GM21737 (cell line): Measurements from ENCODE around the gene ARID5B.

ENCODE experiments used
- ATAC-seq: cut with Tn5 transposase; IDR thresholded peaks from one replicate; pipeline ENCODE4 v1.9.1; 2021; ENCODE audit warnings: mild to moderate bottlenecking, moderate library complexity; ENCODE audit not compliant: unreplicated experiment

ARID5B gene

DNA sequence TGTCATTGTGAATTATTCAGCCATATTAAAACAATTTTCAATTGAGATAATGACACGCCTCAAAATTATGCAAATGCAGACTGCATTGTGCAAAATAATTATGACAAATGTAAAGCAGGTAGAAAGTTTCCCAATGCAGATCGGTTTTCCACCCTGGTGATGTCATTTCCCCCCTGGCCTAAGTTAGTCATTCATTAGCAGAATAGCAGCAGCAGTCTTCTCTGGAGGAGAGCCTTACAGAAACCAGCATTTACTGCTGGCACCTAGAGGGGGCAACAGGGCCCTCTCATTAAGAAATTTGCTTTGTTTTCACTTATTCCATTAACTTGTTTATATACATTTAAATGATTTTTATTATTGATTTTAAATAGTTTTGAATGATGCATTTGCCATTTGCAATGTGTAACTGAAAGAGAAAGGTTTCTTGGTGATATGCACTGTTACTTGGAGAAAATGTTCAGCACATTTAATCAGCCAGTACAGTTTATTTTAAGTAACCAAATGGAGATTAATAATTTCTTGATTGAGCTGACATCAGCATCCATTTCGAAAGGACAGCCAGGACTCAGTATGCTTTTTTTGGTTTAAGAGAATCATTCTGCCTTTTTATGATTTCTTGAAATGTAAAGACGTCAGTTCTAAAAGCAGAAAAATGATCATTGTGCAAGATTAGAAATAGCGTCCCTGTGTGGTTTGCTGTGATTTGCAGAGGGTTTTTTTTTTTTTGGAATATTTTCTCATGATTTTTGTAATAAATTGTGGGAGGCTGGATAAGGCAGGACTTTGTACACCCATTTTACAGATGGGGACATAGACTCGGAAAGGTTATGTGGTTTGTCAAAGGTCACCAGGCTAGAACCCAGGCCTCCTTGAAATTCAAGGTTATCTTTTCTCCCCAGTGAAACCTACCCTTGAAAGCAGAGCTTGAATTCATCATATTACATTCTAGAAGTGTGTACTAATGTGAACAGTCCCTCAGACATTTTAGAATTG lies 3.5 kb downstream of the ARID5B start:
- peak; percentile 41 for ATAC-seq

DNA sequence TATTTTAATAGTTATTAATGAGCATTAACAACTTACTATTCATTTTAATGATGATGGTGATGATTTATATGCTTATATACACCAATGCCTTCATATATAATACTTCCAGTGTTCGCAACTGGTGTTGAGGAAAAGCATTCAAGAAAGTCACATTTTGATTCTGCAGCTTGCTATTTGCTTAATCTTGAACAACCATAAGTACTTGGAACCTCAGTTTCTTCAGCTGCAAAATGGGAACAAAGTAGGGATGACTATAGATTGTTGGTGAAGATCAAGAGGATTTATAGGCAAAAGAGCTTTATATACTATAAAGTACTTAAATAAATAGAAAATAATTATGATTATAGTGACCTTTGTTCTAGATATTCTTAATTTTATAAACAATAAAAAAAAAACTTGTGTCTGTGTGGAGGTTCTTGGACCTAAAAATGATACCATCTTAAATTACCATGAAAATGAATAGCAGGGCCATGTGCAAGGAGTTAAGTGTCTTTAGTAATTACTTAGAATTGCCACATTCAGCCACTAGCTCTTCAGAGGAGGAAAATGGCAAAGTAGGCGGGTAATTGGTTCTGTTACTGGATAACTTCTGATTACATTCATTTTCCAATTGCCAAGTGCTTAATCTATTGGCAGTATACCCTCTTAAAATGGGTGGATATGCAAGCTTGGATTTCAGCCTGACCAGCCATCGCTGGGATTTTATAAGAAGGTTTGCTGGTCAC lies 4.5 kb downstream of the ARID5B start:
- ATAC-seq, result no peak

DNA sequence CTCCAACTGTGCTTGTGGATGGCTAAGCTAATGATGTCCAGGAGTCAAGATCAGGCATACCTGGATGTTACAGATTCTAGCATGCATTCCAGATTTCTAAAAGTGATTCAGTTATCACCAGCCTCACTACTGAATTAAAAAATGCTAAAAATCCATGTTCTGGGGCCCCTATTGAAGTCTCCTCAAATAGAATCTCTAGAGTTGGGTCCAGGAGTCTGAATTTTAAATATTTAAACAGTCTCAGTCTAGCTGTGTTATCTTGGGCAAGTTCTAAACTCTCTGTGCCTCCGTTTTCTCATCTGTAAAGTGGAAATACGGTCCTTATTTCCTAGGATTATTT lies 5.0 kb downstream of the ARID5B start:
- ATAC-seq, result no peak

DNA sequence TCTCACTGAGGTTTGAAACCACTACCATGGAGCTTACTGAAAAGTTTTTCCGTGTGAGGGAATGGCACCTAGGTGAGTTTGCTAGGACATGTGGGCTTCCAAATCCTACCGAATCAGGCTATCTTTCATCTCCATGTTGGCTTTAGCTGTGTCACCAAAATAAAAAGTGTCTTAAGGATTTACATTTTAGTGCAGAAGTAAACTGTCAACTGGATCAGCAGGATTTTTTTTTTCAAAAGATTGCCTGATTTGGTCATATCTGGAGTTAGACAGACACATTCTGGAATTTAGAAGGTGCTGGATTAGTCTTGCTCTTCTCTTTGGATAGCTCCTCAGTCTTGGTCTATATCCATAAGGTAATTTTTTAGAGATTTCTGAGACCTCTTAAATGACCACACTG lies 5.5 kb downstream of the ARID5B start:
- no peak for ATAC-seq

DNA sequence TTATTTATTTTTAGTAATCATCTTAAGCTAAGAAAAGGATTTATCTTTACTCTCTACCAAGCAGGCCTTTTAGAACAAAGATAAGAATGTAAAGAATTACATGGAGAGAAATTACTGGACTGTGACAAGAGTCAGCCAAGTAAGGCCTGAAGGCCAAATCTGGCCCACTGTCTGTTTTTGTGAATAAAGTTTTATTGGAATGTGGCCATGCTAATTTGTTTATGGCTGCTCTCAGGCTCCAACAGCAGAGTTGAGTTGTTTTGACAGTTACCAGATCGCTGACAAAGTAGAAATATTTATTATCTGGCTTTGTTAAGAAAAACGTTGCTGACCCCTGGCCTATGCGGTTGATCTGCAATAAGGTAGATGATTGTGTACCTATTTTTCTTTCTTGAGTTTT lies 6.1 kb downstream of the ARID5B start:
- no peak for ATAC-seq

DNA sequence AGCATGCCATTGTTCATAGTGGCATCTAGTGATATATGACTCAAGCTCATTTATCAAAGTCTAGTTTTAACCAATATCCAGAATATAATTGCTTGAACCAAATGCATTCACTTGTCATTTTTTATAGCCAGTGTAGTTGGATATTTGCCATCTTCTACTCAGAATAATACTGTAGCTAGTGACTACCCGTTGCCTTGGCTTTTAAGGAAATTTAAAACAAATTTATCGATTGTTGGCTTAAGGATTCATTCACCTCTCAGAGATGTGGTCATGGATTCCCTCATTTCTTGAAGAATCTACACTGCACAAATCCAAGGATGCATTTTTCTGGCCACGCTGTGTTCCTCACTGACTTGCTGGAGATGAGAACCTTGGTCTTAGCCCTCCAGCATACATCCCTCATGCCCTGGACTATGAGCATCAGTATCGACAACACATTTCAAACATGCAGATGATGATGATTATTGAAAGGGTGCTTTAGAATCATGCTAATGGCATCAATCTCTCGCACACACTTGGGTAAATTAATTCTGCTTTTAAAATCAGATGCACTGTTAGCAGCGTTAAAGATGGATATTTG lies 8.8 kb downstream of the ARID5B start:
- no peak for ATAC-seq

DNA sequence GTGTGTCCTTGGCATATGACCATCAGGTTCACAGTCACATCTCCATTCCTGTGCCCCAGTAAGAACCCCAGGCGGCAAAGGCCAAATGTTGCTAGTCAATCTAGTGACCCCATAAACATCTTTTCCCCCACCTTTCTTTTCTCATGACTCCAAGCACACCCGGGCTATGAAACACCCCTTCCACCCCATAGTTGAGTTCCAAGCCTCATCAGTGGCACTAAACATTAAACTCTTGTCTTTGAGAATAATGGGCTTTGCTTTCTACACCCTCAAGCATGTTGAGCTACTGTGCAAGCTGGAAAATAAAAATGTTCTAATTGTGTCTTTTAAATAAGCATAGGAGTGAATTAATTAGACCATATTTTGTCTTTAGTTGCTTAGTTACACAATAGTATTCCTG lies 9.4 kb downstream of the ARID5B start:
- ATAC-seq, result no peak

DNA sequence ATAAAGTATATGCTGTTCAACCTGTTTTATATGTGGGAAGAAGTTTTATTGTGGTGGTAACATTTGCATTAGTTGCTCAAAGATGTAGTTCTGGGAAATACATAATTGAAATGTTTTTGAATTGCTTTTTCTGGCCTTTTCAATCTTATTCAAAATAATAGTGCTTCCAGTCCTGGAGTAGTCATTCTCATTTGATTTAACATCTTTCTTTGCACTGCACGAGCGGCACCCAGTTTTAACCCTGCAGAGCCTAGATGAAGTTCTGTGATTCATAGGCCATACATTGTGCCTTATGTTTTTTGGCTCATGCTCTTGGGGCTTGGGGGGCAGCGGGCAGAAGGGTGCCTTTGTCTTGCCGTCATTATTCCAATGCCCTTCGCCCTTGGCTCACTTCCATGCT lies 9.9 kb downstream of the ARID5B start:
- ATAC-seq, result no peak

DNA sequence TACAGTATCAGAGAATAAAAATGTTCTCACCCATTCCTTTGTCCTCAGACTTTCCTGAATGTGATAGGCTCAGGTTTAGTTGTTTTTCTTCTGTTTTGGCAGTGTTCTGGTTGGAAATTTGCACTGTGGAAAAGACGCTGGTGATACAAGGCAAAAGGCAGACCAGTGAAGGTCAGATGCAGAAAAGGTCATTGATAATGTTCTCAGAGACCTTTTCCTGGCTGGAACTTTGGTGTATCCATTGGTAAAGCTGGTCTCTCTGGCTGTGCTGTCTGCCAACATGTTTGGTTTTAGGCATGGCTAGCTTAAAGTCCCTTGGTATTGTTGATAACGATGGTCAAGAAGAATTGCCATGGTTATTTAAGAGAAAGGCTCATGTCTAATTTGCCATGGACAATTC lies 11.5 kb downstream of the ARID5B start:
- no peak for ATAC-seq

DNA sequence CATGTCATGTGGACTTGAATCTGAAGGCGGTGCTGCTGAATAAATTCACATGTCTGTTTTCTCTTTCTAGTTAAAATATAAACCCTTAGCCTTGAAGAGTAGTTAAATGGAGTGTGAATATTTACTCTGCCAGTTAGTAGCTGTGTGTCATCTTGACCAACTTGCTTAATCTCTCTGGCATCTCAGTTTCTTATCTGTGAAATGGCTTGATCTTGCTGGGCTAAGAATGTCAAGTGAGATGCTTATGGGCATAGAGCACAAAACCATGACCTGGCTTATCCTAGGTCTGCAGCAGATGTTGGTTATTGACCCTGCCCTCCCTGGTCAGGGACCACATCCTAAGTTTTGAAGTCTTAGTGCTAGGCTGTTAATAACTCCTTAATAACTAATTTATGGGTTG lies 16.6 kb downstream of the ARID5B start:
- ATAC-seq, result no peak

DNA sequence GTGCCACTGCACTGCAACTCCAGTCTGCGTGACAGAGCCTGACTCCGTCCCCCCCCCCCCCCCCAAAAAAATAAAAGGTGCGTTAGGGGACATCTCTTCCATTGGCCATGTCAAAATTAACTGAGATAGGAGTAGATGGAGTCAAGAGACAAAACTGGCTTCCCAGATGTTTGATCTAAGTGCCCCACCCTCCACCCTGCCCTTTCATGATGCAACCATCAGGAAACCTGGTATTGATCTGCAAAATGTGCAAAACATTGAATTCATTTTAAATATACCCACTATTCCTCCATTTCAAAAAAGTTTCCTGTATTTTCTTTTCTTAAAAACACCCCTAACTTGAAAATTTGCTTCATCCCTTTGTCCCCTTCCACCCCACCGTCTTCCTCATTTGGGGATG lies 17.5 kb downstream of the ARID5B start:
- no peak for ATAC-seq

DNA sequence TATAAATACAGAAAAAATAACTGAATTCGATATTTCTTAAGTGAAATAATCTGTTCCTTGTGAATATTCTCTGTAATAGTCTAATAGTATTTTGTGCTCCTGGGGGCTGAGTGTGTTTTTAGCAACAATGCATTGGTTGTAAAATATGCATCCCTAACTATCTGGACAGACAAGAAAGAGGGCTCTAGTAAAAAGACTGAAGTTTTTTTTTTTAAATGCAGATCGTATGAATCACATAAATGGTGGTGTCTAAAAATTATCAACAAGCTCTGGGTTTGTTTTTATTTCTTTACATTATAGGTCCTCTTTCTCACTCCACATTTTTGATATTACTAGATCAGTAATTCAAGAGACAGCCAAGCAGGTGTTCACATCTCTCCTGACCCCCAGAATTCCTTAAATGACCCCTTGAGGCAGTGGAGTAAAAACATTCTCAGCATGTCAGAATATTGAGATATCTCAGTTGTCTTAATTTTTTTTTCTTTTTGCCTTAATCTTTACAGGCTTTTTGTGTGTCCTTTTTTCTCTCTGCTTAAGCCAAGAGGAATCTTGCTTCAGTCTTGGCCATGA lies 18.2 kb downstream of the ARID5B start:
- no peak for ATAC-seq

DNA sequence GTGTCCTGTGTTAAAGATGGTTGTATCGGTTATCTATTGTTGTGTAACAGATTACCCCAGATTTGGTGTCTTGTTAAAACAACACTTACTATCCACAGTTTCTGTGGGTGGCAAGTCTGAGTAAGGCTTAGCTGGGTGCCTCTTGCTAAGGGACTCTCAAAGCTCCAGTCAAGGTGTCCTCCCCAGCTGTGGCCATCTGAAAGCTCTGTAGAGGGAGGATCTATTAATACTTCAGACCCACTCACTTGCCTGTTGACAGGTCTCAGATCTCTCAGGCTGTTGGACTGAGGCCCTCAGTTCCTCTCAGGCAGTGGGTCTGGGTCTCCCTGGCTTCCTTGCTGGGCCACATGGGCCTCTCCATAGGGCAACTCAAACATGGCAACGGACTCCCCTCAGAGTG lies 19.6 kb downstream of the ARID5B start:
- no peak for ATAC-seq

DNA sequence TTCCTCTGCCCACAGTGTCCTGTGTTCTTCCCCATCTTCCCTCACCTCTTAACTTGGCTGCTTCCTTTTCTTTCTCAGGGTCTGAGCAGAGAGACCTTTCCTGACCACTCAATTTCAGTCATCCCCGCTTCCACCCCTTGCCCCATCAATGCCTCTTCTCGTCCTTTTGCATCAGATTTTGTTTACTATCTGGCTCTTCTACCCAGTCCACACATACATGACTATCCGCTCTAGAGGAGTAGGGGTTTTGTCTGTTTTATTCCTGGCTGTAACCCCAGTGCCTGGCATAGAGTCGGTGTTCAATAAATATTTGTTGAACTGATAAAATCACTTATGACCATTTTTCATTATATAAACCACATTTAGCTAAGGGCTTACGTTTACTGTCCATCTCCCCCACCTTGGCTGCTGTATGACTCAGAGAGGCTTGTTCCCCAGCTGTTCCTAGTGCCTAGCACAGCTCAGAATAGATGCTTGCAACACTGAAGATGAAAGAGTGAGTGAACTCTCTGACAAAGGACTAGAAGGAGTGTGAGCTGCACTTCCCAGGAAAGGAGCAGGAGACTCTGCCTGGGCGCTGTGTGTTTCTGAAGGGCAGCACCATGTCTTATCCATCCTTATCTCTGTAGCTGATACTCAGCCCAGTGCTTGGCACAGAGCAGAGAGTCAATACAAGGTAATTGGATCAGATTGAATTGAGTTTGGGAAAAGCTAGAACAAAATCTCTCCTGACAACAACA lies 21.9 kb downstream of the ARID5B start:
- ATAC-seq, result no peak

DNA sequence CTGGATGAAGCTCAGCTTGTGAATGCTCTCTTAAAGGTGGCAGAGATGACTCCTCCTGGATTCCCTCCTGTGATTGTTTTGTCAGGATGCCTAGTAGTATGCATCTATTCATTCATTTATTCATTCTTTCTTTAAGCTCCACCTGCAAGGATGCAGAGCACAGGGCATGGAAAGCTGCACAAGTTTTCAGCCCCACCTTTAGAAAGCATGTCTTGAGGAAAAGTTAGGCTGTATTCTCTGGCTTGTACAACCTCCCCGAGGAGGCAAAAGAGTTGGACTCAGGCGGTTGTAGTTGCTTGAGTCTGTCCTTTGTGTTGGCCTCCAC lies 22.4 kb downstream of the ARID5B start:
- ATAC-seq, result no peak

DNA sequence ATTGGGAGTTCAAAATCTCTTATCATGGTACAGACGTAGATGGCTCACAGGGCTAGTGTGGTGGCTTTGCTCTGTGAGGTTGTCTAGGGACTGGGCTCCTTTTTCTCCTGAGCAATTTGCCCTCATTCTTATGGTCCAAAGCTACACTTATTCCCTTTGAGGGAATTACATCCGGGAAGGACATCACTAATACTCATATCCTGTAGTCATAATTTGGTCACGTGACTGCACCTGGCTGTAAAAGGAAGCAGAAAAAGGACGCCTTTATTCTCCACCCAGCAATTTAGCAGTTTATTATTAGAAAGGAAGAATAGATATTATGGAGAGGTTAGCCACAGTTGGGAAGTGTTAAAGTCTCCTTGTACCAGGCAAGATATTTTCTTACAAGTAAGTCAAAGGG lies 28.1 kb downstream of the ARID5B start:
- no peak for ATAC-seq

DNA sequence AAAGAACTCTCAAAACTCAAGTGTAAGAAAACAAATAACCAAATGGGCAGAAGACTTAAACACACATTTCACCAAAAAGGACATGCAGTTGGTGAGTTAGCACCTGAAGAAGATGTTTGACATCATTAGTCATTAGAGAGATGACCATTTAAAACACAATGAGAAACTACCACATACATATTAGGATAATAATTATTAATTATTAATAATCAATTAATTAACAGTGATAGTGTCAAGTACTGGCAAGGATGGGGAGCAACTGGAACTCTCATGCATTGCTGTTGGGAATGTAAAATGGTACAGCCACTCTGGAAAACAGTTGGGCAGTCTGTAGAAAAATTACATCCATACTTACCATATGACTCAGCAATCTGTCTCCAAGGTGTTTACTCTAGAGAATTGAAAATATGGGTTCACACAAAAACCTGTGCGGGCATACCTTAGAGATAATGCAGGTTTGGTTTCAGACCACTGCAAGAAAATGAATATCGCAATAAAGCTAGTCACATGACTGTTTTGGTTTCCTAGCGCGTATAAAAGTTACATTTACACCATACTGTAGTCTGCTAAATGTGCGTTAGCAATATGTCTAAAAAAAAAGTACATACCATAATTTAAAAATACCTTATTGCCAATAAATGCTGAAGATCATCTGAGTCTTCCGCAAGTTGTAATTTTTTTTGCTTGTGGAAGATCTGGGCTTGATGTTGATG lies 30.3 kb downstream of the ARID5B start:
- ATAC-seq, result no peak

DNA sequence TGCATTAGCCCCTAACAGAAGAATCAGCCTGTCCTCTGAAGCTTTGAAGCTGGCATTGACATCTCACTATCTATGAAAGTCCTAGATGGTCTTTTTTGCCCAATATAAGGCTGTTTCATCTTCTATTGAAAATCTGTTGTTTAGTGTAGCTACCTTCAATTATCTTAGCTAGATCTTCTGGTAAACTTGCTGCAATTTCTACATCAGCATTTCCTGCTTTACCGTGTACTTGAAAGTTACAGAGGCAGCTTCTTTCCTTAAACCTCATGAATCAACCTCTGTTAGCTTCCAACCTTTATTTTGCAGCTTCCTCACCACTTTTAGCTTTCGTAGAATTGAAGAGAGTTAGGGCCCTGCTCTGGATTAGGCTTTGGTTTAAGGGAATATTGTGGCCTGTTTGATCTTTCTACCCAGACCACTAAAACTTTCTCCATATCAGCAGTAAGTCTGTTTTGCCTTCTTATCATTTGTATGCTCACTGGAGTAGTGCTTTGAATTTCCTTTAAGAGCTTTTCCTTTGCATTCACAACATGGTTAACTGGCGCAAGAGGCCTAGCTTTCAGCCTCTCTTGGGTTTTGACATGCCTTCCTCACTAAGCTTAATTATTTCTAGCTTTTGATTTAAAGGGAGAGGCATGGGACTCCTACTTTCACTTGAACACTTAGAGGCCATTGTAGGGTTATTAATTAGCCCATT lies 32.5 kb downstream of the ARID5B start:
- ATAC-seq, result no peak

DNA sequence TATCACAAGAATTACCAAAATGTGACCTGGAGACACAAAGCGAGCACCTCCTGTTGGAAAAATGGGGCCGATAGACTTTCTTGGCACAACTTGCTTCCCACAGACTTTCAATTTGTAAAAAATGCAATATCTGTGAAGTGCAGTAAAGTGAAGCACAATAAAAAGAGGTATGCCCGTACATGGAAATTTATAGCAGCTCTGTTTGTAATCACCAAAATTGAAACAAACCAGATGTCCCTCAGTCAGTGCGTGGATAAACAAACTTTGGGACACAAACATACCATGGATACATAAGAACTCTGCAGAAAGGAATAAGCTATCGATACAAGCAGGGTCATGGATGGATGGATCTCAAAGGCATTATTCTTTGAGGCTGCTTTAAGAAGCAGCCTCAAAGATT lies 33.6 kb downstream of the ARID5B start:
- ATAC-seq, result no peak

DNA sequence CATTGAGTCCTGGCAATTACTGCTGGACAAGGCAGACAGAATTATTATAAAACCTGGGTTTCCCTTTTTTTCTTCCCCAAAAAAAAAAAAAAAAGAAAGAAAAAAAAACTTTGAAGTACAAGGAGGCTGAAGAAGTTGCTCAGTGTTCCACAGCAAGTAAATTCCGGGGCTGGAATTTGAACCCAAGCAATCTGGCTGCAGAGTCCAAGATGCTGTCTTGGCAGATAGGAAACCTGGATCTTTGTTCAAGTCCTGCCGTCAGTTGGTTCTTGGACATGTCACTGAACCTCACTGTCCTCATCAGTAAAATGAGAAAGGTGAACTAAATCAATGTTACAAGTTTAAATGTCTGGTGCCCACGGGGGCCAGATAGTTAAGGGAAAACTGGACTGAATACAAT lies 35.3 kb downstream of the ARID5B start:
- no peak for ATAC-seq
